Mesenchymal stem cell (in vitro differentiated cells and primary cell): Measurements from ENCODE around the gene PTPRD.

ENCODE experiments used
- DNase-seq: peaks from one replicate; pipeline ENCODE4 v3.0.0-alpha.2; 2013
- H2AFZ ChIP-seq: one replicate; pipeline ENCODE4 v1.6.1; 2013; ENCODE audit warnings: low read depth, mild to moderate bottlenecking, control low read depth, inconsistent platforms, low read length, moderate library complexity
- H2AK5ac ChIP-seq: 2 replicates; pipeline ENCODE4 v1.6.1; 2013; ENCODE audit warnings: low read length, moderate library complexity, mild to moderate bottlenecking, inconsistent platforms; ENCODE audit not compliant: severe bottlenecking
- H2BK120ac ChIP-seq: one replicate; pipeline ENCODE4 v1.6.1; 2013; ENCODE audit warnings: low read depth, mild to moderate bottlenecking, inconsistent platforms, low read length, moderate library complexity
- H2BK12ac ChIP-seq, 2 experiments: one replicate each; pipeline ENCODE4 v1.6.1; 2013; ENCODE audit warnings: inconsistent platforms in 2 of 2, low read length in 2 of 2, mild to moderate bottlenecking in 2 of 2, moderate library complexity in 2 of 2, control low read depth in 1 of 2
- H2BK15ac ChIP-seq: one replicate; pipeline ENCODE4 v1.6.1; 2013; ENCODE audit warnings: mild to moderate bottlenecking, low read depth, inconsistent platforms; ENCODE audit not compliant: poor library complexity, severe bottlenecking
- H2BK5ac ChIP-seq: 2 replicates; pipeline ENCODE4 v1.6.1; 2013; ENCODE audit warnings: low read depth, mild to moderate bottlenecking, low read length, control low read depth, inconsistent platforms; ENCODE audit not compliant: poor library complexity, severe bottlenecking
- H3K14ac ChIP-seq, 2 experiments: one replicate each; pipeline ENCODE4 v1.6.1; 2013; ENCODE audit warnings: inconsistent platforms in 2 of 2, low read length in 2 of 2, control low read depth in 1 of 2, mild to moderate bottlenecking in 1 of 2, moderate library complexity in 1 of 2
- H3K18ac ChIP-seq, 2 experiments: one replicate each; pipeline ENCODE4 v1.6.1; 2013; ENCODE audit warnings: inconsistent platforms in 2 of 2, low read length in 2 of 2, control low read depth in 1 of 2, low read depth in 1 of 2, mild to moderate bottlenecking in 1 of 2
- H3K23ac ChIP-seq, 2 experiments: one replicate each; pipeline ENCODE4 v1.6.1; 2013; ENCODE audit warnings: inconsistent platforms in 2 of 2, low read length in 2 of 2, mild to moderate bottlenecking in 2 of 2, moderate library complexity in 2 of 2, control low read depth in 1 of 2
- H3K27ac ChIP-seq: 2 replicates; pipeline ENCODE4 v1.5.1; 2013; ENCODE audit warnings: mild to moderate bottlenecking, moderate library complexity, low read length, control low read depth, inconsistent platforms; ENCODE audit not compliant: poor library complexity, severe bottlenecking
- H3K27me3 ChIP-seq, 2 experiments: 2 replicates each; pipeline versions ENCODE4 v1.6.1 to v1.7.0; 2013; ENCODE audit warnings: low read length in 2 of 2, mild to moderate bottlenecking in 2 of 2, moderate library complexity in 2 of 2, control low read depth in 1 of 2, inconsistent platforms in 1 of 2; ENCODE audit not compliant: control insufficient read depth in 1 of 2, insufficient read depth in 1 of 2
- H3K36me3 ChIP-seq, 2 experiments: 2 replicates each; pipeline versions ENCODE4 v1.6.1 to v1.7.0; 2013; ENCODE audit warnings: low read length in 2 of 2, control low read depth in 1 of 2, inconsistent platforms in 1 of 2, low read depth in 1 of 2, mild to moderate bottlenecking in 1 of 2; ENCODE audit not compliant: insufficient read depth in 2 of 2, control insufficient read depth in 1 of 2
- H3K4ac ChIP-seq, 2 experiments: one replicate each; pipeline ENCODE4 v1.6.1; 2013; ENCODE audit warnings: inconsistent platforms in 2 of 2, low read length in 2 of 2, mild to moderate bottlenecking in 2 of 2, moderate library complexity in 2 of 2, control low read depth in 1 of 2, low read depth in 1 of 2
- H3K4me1 ChIP-seq: 2 replicates; pipeline ENCODE4 v1.6.1; 2013; ENCODE audit warnings: low read depth, low read length, control low read depth; ENCODE audit not compliant: control insufficient read depth, insufficient read depth
- H3K4me2 ChIP-seq: 2 replicates; pipeline ENCODE4 v1.6.1; 2013; ENCODE audit warnings: low read length, mild to moderate bottlenecking, inconsistent platforms; ENCODE audit not compliant: poor library complexity, severe bottlenecking
- H3K4me3 ChIP-seq, 2 experiments: 2 replicates each; pipeline versions ENCODE4 v1.5.1 to v1.7.0; 2013; ENCODE audit warnings: low read length in 2 of 2, mild to moderate bottlenecking in 2 of 2, control low read depth in 1 of 2, low read depth in 1 of 2; ENCODE audit not compliant: insufficient read depth in 1 of 2
- H3K79me1 ChIP-seq: replicated peaks from 2 replicates; pipeline ENCODE4 v1.6.1; 2013; ENCODE audit warnings: mild to moderate bottlenecking, control low read depth, low read length, inconsistent platforms; ENCODE audit not compliant: poor library complexity, severe bottlenecking
- H3K9ac ChIP-seq: 2 replicates; pipeline ENCODE4 v1.7.0; 2013; ENCODE audit warnings: mild to moderate bottlenecking, low read length, moderate library complexity
- H3K9me3 ChIP-seq: 2 replicates; pipeline ENCODE4 v1.7.0; 2013; ENCODE audit warnings: mild to moderate bottlenecking, low read length; ENCODE audit not compliant: control insufficient read depth
- H4K8ac ChIP-seq: one replicate; pipeline ENCODE4 v1.6.1; 2013; ENCODE audit warnings: inconsistent platforms, mild to moderate bottlenecking, low read length, moderate library complexity
- H4K91ac ChIP-seq: one replicate; pipeline ENCODE4 v1.6.1; 2013; ENCODE audit warnings: mild to moderate bottlenecking, low read length, inconsistent platforms
- WGBS: methylation state at CpG from one replicate; pipeline ENCODE4 v1.1.7; 2013; ENCODE audit warnings: mixed read lengths; 5-methylcytosine and 5-hydroxymethylcytosine counted together

Gene PTPRD

DNA sequence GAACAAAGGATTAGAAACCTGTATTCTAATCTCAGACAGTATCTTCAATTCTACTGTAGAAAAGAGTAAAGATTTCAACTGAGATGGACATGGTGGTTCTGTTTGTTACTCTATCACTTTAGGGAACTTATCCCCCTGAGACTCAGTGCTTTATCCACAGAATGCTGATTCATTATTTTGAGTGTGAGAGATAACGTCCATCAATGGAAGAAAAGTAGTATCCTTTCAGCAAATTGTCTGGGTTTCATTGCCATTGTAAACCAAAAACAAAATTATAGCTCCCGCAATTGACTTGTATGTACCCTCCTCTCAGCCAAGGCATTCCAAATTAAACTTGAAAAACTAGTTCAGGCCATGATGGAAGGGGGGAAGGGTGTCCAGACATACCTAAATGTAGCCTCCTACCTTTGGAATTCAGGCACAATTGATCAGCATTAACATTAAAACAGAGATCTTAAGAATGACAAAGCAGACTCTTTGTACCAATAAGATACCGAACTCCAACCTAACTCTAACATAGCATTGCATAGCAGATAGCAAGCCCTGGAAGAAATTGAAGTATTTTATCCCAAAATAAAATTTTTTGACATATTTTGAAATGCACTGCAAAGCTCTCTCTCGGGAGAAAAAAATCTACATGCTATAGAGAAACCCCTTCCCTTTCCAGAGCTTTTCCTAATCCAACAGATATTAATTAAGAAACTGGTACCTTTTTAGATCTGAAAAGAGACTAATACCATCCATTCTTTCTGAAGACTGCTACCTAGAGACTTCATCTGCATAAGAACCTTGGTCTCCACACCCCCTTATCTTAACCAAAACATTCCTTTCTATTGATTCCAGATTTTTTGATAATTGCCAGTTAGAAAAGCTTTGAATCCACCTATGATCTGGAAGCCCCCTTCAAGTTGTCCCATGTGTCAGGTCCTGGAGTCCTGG, 1055.7 kb downstream of the PTPRD start:
- no peak overlapping the region for H2BK12ac ChIP-seq
- no peak overlapping the region for H3K23ac ChIP-seq
- no peaks in the 10 kb centered on the region for H3K9me3 ChIP-seq
- H3K4me2 ChIP-seq: no peak overlapping the region
- DNase-seq: no peak
- no peak overlapping the region for H2BK5ac ChIP-seq
- H4K91ac ChIP-seq: no peak overlapping the region
- H4K8ac ChIP-seq: no peak overlapping the region
- H2AK5ac ChIP-seq: no peak overlapping the region
- H3K4me1 ChIP-seq: no peaks in the 10 kb centered on the region
- no peak overlapping the region for H2BK120ac ChIP-seq
- no peak overlapping the region for H2AFZ ChIP-seq
- no peak overlapping the region for H3K9ac ChIP-seq
- H3K36me3 ChIP-seq: no peaks in the 10 kb centered on the region
- WGBS: 44% methylated on average over 3 of the region's 4 CpGs
- H3K27me3 ChIP-seq: no peaks in the 10 kb centered on the region
- no peaks in the 10 kb centered on the region for H3K79me1 ChIP-seq
- H3K4ac ChIP-seq: no peak overlapping the region
- H2BK15ac ChIP-seq: no peak overlapping the region
- H3K14ac ChIP-seq: no peak overlapping the region
- no peak overlapping the region for H3K18ac ChIP-seq
- H3K27ac ChIP-seq: no peak overlapping the region
- no peak overlapping the region for H3K4me3 ChIP-seq

GRCh38 chr9:9552665-9553064, 1060.1 kb downstream of the PTPRD start:
- H3K27ac ChIP-seq: no peak overlapping the region

GRCh38 chr9:9538766-9539165, 1074.0 kb downstream of the PTPRD start:
- no peak overlapping the region for H2AK5ac ChIP-seq
- H3K23ac ChIP-seq: no peak overlapping the region
- H3K18ac ChIP-seq: no peak overlapping the region
- H3K4me2 ChIP-seq: no peak overlapping the region
- no peaks in the 10 kb centered on the region for H3K27me3 ChIP-seq
- no peak overlapping the region for H2BK15ac ChIP-seq
- H3K4me3 ChIP-seq: no peak overlapping the region
- H3K9me3 ChIP-seq: no peaks in the 10 kb centered on the region
- no peak overlapping the region for H2AFZ ChIP-seq
- no peak overlapping the region for H3K9ac ChIP-seq
- H2BK12ac ChIP-seq: no peak overlapping the region
- no peaks in the 10 kb centered on the region for H3K36me3 ChIP-seq
- H4K91ac ChIP-seq: no peak overlapping the region
- no peak overlapping the region for H4K8ac ChIP-seq
- H2BK120ac ChIP-seq: no peak overlapping the region
- H3K4ac ChIP-seq: no peak overlapping the region
- no peak overlapping the region for H3K14ac ChIP-seq
- H3K4me1 ChIP-seq: no peaks in the 10 kb centered on the region
- no peak overlapping the region for H3K27ac ChIP-seq
- no peak for DNase-seq
- no peaks in the 10 kb centered on the region for H3K79me1 ChIP-seq
- no peak overlapping the region for H2BK5ac ChIP-seq

More at GRCh38 chr9:9552665-9553064, 1060.1 kb downstream of the PTPRD start:
- H3K4me2 ChIP-seq: no peak overlapping the region
- H2BK12ac ChIP-seq: no peak overlapping the region
- H3K9ac ChIP-seq: no peak overlapping the region
- H2BK5ac ChIP-seq: no peak overlapping the region
- H2BK120ac ChIP-seq: no peak overlapping the region
- no peaks in the 10 kb centered on the region for H3K9me3 ChIP-seq
- no peak overlapping the region for H3K14ac ChIP-seq
- no peak overlapping the region for H2AK5ac ChIP-seq
- DNase-seq: no peak
- no peak overlapping the region for H4K91ac ChIP-seq
- H3K79me1 ChIP-seq: no peaks in the 10 kb centered on the region
- H3K23ac ChIP-seq: no peak overlapping the region
- H3K4me1 ChIP-seq: no peaks in the 10 kb centered on the region
- 78% methylated on average over 2 of the region's 2 CpGs for WGBS
- H3K4me3 ChIP-seq: no peak overlapping the region
- H2AFZ ChIP-seq: no peak overlapping the region
- H3K36me3 ChIP-seq: no peaks in the 10 kb centered on the region
- no peak overlapping the region for H3K18ac ChIP-seq
- H3K27me3 ChIP-seq: no peaks in the 10 kb centered on the region
- H3K4ac ChIP-seq: no peak overlapping the region
- no peak overlapping the region for H2BK15ac ChIP-seq
- H4K8ac ChIP-seq: no peak overlapping the region

GRCh38 chr9:9538356-9538755, 1074.4 kb downstream of the PTPRD start:
- Histone ChIP-seq H3K4ac (no peak overlapping the region), H2AK5ac (no peak overlapping the region), H3K4me1 (no peaks in the 10 kb centered on the region), H4K8ac (no peak overlapping the region), H3K18ac (no peak overlapping the region), H3K23ac (no peak overlapping the region), H3K36me3 (no peaks in the 10 kb centered on the region), H2BK15ac (no peak overlapping the region), H2BK12ac (no peak overlapping the region), H2BK120ac (no peak overlapping the region), H3K4me2 (no peak overlapping the region), H3K9me3 (no peaks in the 10 kb centered on the region), H3K4me3 (no peak overlapping the region), H3K79me1 (no peaks in the 10 kb centered on the region), H2AFZ (no peak overlapping the region), H3K14ac (no peak overlapping the region), H4K91ac (no peak overlapping the region), H3K27ac (no peak overlapping the region), H3K9ac (no peak overlapping the region), H2BK5ac (no peak overlapping the region), H3K27me3 (no peaks in the 10 kb centered on the region)
- 86% methylated on average over 1 of the region's 4 CpGs for WGBS
- DNase-seq: no peak
